Sigmoid colon (tissue), 4 donors: ENCODE measurements around the gene NRTN.
"Not testable (repeated sequence)": the region's sequence is repeated elsewhere in the genome, so short reads cannot be mapped to it uniquely, and the experiment has no call there.

Experiments
- CTCF ChIP-seq, 4 experiments: fragments of 450-650 bp in 3 of 4; fragments of 200-600 bp in 1 of 4; IDR thresholded peaks; one replicate each; pipeline ENCODE4 v1.5.1; 2016 to 2019; ENCODE audit warnings: antibody characterized with exemption in 4 of 4, mild to moderate bottlenecking in 3 of 4, moderate library complexity in 2 of 4
- EP300 ChIP-seq, 4 donors: sonication (generic); formaldehyde crosslinking; IDR thresholded peaks; one replicate each; pipeline ENCODE4 v1.6.1; 2017; ENCODE audit warnings: antibody characterized with exemption in 4 of 4
- POLR2A ChIP-seq, 2 donors: fragments of 450-650 bp; IDR thresholded peaks; one replicate each; pipeline ENCODE4 v1.6.1; 2016; ENCODE audit warnings: antibody characterized with exemption in 2 of 2, mild to moderate bottlenecking in 2 of 2, moderate library complexity in 2 of 2
- POLR2AphosphoS5 ChIP-seq, 4 donors: sonication (generic); formaldehyde crosslinking; IDR thresholded peaks; one replicate each; pipeline ENCODE4 v1.6.1; 2017; ENCODE audit warnings: antibody characterized with exemption in 4 of 4

GRCh38 chr19:5855151-5855550 lies 50.3 kb downstream of the NRTN start:
- TF ChIP-seq CTCF, POLR2AphosphoS5, POLR2A, EP300 (IDR thresholded peaks at IDR 0.05): not testable (repeated sequence)
